ENCODE data around the gene PTPRD.

DNA sequence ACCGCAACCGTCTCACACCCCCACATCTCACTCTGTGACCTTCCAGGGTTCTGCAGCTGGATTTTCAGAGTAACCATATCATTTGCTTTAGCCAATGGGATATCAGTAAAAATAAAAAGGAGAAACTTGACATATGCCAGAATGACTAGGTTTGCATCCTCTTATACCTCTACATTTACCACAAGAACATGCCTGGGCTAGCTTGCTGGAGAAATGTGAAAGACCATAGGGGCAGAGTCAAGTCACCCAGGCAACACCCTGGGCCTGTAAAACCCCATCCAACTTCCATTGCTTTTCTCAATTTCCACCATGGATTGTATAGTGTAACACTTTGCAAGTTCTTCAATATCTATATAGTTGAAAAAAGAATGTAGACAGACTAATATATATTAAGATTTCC, 731.1 kb downstream of the PTPRD start:
- TF ChIP-seq EZH2 (IDR thresholded peaks at IDR 0.05) (no peak), POLR2AphosphoS5 (IDR thresholded peaks at IDR 0.05; ENCODE audit: borderline replicate concordance, low read depth, low read length) (no peak), FOXP2 (optimal IDR thresholded peaks at IDR 0.05; ENCODE audit: control extremely low read depth, extremely low read length, insufficient read depth) (no peak)
